Thyroid gland (tissue), 4 donors: ENCODE results near the gene ZNF213.

Experiments
- CTCF ChIP-seq, 6 experiments: fragments of 200-600 bp in 3 of 6; fragments of 450-650 bp in 3 of 6; sonication (generic) in 3 of 6; IDR thresholded peaks; one replicate each; pipeline ENCODE4 v1.5.1; 2016 to 2019; ENCODE audit warnings: antibody characterized with exemption in 6 of 6, mild to moderate bottlenecking in 2 of 6, inconsistent platforms in 1 of 6, moderate library complexity in 1 of 6
- POLR2A ChIP-seq, 2 donors: fragments of 450-650 bp; IDR thresholded peaks; one replicate each; pipeline ENCODE4 v1.6.1; 2017; ENCODE audit warnings: antibody characterized with exemption in 2 of 2, mild to moderate bottlenecking in 2 of 2, moderate library complexity in 1 of 2

GRCh38 chr16:3142770-3143169 is 7.9 kb downstream of the ZNF213 start:
- TF ChIP-seq POLR2A (IDR thresholded peaks at IDR 0.05) (no peak), CTCF (IDR thresholded peaks at IDR 0.05) (no peak)
